Right lobe of liver (tissue), 6 donors: ENCODE data around the gene SYNPO2L. TPM values are rescaled to one million over a fixed set of nuclear protein-coding genes. Genes with fewer than 3 reads are reported as not detected.
"Not testable (repeated sequence)": the region's sequence is repeated elsewhere in the genome, so short reads cannot be mapped to it uniquely, and the experiment has no call there.

Source experiments
- ATAC-seq, 4 donors: fragments of 200-7000 bp; cut with Tn5 transposase; one replicate each; pipeline ENCODE4 v1.9.1; 2020; ENCODE audit warnings: mild to moderate bottlenecking in 4 of 4, moderate library complexity in 4 of 4
- DNase-seq, 3 donors: peaks; one replicate each; pipeline ENCODE4 v3.0.0-alpha.2; 2020
- H3K27ac ChIP-seq, 3 donors: fragments of 200-600 bp; one replicate each; pipeline ENCODE4 v1.8.0; 2022
- H3K27me3 ChIP-seq, 2 donors: fragments of 200-600 bp; one replicate each; pipeline ENCODE4 v1.8.0; 2022
- H3K36me3 ChIP-seq, 4 donors: fragments of 200-600 bp; sonication (generic) in 1 of 4; one replicate each; pipeline versions ENCODE4 v1.5.1 to v1.8.0; 2017 to 2022; ENCODE audit warnings: control low read depth in 1 of 4
- H3K4me1 ChIP-seq, 4 donors: fragments of 200-600 bp; sonication (generic) in 1 of 4; one replicate each; pipeline versions ENCODE4 v1.5.1 to v1.8.0; 2017 to 2022; ENCODE audit warnings: control low read depth in 1 of 4
- H3K4me3 ChIP-seq, 3 donors: fragments of 200-600 bp; one replicate each; pipeline ENCODE4 v1.8.0; 2022
- H3K9me3 ChIP-seq, 4 donors: fragments of 200-600 bp; sonication (generic) in 1 of 4; one replicate each; pipeline versions ENCODE4 v1.5.1 to v1.8.0; 2017 to 2022; ENCODE audit warnings: control low read depth in 1 of 4
- POLR2A ChIP-seq: fragments of 450-650 bp; IDR thresholded peaks from one replicate; pipeline ENCODE4 v1.6.1; 2017; ENCODE audit warnings: antibody characterized with exemption, mild to moderate bottlenecking
- WGBS: methylation state at CpG from one replicate; pipeline ENCODE4 v1.1.6; 2018; ENCODE audit warnings: low coverage, low lambda C conversion rate; ENCODE audit not compliant: insufficient coverage; ENCODE audit errors: missing lambda C conversion rate; 5-methylcytosine and 5-hydroxymethylcytosine counted together
- intact Hi-C, 2 donors: fragments of 100-400 bp; cut with DNase I; formaldehyde crosslinking; loops; one replicate each; pipeline versions ENCODE4 v1.11.2 to v1.14.1; 2022
- long read RNA-seq: library from polyadenylated mRNA; unstranded; transcript quantifications from one replicate; pipeline ENCODE4 v2.0.0, GENCODE V29; 2019
- total RNA-seq, 6 experiments: library from RNA; depleted of rRNA in 2 of 6; stranded (reverse); fragments of >200 nt in 2 of 6; fragmentation: NEBNext Ultra II Directional in 3 of 6; extraction: Animal tissue kit (Norgen Biotek cat#: 25700) in 3 of 6; gene quantifications; one replicate each; pipeline versions ENCODE4 v1.1.0 to v1.2.4, GENCODE V29; 2016 to 2023
- TF ChIP-seq, protein P1 (sequence below), 4 donors: fragments of 200-600 bp in 3 of 4; fragments of 450-650 bp in 1 of 4; IDR thresholded peaks; one replicate each; pipeline versions ENCODE4 v1.5.1 to v1.8.0; 2016 to 2022; ENCODE audit warnings: antibody characterized with exemption in 4 of 4, mild to moderate bottlenecking in 2 of 4
- donor health status: DM: no; HTN: yes; CAD: no.
- donor health status: DM: no; HTN: no; CAD: no.
- donor health status: DM: no; HTN: no; CAD: no.
- donor health status: DM: no; HTN: yes; CAD: no.
- donor health status: DM: no; HTN: yes; CAD: no.

SYNPO2L gene, protein sequence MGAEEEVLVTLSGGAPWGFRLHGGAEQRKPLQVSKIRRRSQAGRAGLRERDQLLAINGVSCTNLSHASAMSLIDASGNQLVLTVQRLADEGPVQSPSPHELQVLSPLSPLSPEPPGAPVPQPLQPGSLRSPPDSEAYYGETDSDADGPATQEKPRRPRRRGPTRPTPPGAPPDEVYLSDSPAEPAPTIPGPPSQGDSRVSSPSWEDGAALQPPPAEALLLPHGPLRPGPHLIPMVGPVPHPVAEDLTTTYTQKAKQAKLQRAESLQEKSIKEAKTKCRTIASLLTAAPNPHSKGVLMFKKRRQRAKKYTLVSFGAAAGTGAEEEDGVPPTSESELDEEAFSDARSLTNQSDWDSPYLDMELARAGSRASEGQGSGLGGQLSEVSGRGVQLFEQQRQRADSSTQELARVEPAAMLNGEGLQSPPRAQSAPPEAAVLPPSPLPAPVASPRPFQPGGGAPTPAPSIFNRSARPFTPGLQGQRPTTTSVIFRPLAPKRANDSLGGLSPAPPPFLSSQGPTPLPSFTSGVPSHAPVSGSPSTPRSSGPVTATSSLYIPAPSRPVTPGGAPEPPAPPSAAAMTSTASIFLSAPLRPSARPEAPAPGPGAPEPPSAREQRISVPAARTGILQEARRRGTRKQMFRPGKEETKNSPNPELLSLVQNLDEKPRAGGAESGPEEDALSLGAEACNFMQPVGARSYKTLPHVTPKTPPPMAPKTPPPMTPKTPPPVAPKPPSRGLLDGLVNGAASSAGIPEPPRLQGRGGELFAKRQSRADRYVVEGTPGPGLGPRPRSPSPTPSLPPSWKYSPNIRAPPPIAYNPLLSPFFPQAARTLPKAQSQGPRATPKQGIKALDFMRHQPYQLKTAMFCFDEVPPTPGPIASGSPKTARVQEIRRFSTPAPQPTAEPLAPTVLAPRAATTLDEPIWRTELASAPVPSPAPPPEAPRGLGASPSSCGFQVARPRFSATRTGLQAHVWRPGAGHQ
- under 1 TPM in 4 of 6 experiments, not detected in 2; 0.06 to 0.35 (median 0.20) TPM for total RNA-seq
- long read RNA-seq = 0 reads

DNA sequence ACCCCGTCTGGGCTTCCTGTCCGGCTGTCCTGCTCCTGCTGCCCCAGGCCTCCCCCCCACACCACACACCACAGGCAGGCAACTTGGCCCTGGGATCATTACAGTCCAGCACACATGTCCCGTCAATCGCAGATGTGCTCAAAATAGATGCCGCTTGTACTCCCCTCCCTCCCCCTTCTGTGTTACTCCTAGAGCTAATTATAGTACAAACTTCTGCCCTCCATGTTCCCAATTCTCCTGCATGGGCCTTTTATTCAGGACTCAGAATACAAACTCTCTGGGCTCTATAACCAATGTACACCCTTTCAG lies at the start of gene SYNPO2L:
Gene SYNPO2L (minus strand): TSS at position 40 of the 309 bp plus-strand sequence. CDS start 107 bp downstream, outside the sequence.
- Histone ChIP-seq H3K27ac (no peak within 1 kb of the TSS), H3K4me3 (no peak within 1 kb of the TSS), H3K9me3 (no peaks in the 10 kb centered on the region), H3K27me3 (no peaks in the 10 kb centered on the region), H3K4me1 (no peaks in the 10 kb centered on the region), H3K36me3 (no peaks in the 10 kb centered on the region)
- intact Hi-C loops = no loop called here
- ATAC-seq = peak in 1 of 4 donors; percentile 37
- 60% methylated on average over 2 of the region's 5 CpGs for WGBS
- DNase-seq = no peak
- no peak for TF ChIP-seq POLR2A
- TF ChIP-seq, protein P1, sequence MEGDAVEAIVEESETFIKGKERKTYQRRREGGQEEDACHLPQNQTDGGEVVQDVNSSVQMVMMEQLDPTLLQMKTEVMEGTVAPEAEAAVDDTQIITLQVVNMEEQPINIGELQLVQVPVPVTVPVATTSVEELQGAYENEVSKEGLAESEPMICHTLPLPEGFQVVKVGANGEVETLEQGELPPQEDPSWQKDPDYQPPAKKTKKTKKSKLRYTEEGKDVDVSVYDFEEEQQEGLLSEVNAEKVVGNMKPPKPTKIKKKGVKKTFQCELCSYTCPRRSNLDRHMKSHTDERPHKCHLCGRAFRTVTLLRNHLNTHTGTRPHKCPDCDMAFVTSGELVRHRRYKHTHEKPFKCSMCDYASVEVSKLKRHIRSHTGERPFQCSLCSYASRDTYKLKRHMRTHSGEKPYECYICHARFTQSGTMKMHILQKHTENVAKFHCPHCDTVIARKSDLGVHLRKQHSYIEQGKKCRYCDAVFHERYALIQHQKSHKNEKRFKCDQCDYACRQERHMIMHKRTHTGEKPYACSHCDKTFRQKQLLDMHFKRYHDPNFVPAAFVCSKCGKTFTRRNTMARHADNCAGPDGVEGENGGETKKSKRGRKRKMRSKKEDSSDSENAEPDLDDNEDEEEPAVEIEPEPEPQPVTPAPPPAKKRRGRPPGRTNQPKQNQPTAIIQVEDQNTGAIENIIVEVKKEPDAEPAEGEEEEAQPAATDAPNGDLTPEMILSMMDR (IDR thresholded peaks at IDR 0.05) = no peak

DNA sequence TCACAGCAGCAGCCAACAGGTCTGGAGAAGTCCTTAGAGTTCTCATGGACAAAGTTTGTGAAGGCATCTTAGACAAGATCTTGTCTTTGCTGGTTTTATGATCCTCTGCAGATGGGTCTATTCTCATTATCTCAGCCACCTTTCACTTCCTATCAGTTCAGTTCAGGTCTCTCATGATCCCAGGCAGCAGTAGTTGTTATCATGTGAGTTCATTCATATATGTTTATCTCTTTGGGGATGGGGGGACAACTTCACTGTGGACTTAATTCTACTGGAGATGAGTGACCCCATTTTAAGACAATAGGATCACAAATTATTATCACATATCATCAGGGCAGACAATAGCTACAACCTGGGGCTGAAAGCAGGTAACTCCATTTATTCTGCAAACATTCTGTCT lies 48.1 kb upstream of the SYNPO2L start:
- intact Hi-C loops, ATAC-seq: not testable (repeated sequence)

DNA sequence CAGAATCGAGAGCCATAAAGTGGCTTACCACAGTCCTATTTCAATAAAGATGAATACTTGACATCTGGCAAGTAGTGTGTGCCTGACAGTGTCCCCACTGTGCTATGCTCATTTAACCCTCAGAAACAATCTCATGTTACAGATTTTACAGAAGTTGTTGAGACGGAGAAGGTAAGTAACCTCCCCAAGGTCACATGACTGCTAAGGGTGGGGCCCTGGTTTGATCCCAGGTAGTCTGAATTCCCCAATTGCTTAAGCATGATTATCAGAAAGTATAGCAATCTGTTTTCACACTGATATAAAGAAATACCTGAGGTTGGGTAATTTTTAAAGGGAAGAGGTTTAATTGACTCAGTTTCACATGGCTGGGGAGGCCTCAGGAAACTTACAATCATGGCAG lies 43.0 kb upstream of the SYNPO2L start:
- ATAC-seq, H3K27ac ChIP-seq, H3K4me3 ChIP-seq, H3K4me1 ChIP-seq, H3K27me3 ChIP-seq, H3K36me3 ChIP-seq, H3K9me3 ChIP-seq, DNase-seq, intact Hi-C loops: not testable (repeated sequence)
- 100% methylated on average over 2 of the region's 2 CpGs for WGBS

More for the DNA sequence above, 48.1 kb upstream of the SYNPO2L start:
- not testable (repeated sequence) for H3K27ac ChIP-seq, DNase-seq, H3K27me3 ChIP-seq, H3K9me3 ChIP-seq, H3K36me3 ChIP-seq, H3K4me3 ChIP-seq, H3K4me1 ChIP-seq

DNA sequence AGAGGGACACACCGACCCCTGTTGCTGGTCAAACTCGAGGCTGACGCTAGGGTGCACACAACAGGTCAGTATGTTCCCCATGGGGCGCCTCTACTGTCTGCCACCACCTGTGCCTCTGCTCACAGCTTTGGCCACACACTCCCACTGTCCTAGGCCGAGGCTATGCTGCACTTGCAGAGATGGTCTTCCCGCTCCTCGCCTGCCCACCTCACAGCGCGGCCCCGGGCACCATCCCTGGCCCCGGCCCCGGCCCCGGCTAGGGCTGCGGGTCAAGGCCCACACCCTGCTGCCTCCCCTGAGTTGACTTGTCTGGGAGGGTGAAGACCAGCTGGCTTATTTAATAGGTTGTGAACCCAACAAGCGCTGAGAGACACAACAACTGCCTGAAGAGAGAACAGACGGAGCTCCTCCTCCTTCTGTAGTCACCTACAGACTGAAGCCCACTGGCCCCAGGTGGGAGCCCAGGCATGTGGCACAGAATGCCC lies 41.9 kb upstream of the SYNPO2L start, which contains the start of gene AGAP5:
Gene AGAP5 (minus strand): TSS at position 435 of the 485 bp plus-strand sequence. CDS start 354 bp downstream, at position 81.
- intact Hi-C loops, DNase-seq, H3K4me3 ChIP-seq, H3K9me3 ChIP-seq, H3K4me1 ChIP-seq, H3K27ac ChIP-seq, H3K36me3 ChIP-seq, H3K27me3 ChIP-seq, ATAC-seq: not testable (repeated sequence)
- 100% methylated on average over 1 of the region's 16 CpGs for WGBS

DNA sequence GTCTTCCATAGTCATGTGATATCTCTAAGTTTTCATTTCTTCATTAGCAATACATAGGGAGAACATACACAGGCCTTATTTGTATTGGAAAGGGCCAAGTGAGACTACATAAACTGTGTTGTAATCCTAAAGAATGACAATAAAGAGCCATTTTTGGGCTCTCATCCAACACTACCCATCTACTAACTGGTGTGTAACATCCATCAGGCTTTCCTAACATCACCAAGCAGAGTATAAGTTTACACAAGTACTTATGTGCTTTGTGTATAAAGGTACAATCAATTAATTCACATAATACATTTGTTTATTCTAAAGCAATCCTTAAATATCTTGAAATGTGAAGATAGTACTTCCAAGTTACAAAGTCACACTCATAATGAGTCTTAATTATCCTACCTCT lies 39.5 kb upstream of the SYNPO2L start:
- H3K4me1 ChIP-seq, H3K27me3 ChIP-seq, H3K9me3 ChIP-seq, H3K36me3 ChIP-seq, ATAC-seq, H3K4me3 ChIP-seq, DNase-seq, intact Hi-C loops, H3K27ac ChIP-seq: not testable (repeated sequence)

DNA sequence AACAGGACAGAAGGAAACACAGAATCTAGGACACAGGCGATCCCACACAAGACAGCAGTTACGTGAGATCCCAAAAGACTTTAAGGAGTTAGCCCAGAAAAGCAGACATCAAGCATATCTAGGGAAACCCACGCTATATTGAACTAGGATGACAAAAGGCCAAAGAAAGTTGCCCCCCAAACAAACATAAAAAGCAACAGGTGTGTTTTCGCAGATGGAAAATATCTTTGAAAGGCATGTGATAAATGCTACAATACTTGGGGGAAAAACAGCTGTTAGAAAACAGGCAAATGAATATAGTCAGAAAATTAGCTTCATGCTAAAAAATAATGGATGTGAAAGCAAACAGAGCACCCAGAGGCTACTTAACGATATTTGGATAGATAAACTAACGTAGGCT lies 34.9 kb upstream of the SYNPO2L start:
- H3K36me3 ChIP-seq, ATAC-seq, DNase-seq, H3K27me3 ChIP-seq, H3K27ac ChIP-seq, intact Hi-C loops, H3K9me3 ChIP-seq, H3K4me1 ChIP-seq, H3K4me3 ChIP-seq: not testable (repeated sequence)
- WGBS = 95% methylated on average over 6 of the region's 6 CpGs

DNA sequence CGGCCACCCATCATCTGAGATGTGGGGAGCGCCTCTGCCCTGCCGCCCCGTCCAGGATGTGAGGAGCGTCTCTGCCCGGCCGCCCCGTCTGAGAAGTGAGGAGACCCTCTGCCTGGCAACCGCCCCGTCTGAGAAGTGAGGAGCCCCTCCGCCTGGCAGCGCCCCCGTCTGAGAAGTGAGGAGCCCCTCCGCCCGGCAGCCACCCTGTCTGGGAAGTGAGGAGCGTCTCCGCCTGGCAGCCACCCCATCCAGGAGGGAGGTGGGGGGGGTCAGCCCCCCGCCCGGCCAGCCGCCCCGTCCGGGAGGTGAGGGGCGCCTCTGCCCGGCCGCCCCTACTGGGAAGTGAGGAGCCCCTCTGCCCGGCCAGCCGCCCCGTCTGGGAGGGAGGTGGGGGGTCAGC lies 33.8 kb upstream of the SYNPO2L start:
- ATAC-seq, H3K27ac ChIP-seq, intact Hi-C loops, H3K4me1 ChIP-seq, H3K4me3 ChIP-seq, H3K9me3 ChIP-seq, H3K27me3 ChIP-seq, DNase-seq, H3K36me3 ChIP-seq: not testable (repeated sequence)
- WGBS = no CpG with 5 or more reads among the region's 28 CpGs

DNA sequence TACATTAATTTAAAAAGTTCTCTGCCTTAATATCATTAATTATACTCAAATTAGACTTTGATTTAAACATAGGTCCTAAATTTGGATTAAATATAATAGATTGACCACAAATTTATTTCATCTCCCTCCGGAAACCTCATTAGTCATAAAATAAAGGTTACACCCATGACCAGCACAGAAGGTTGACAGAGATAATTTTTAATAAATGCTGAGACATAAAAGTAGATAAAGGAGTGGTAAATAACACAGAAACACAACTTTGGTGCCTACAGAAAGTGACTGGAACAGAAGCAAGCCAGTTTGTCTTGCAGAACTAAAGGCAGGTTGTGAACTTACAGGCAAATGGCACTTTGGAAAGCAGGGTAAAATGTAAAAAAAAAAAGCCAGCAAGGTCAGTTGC lies 31.8 kb upstream of the SYNPO2L start:
- DNase-seq, H3K4me1 ChIP-seq, ATAC-seq, H3K36me3 ChIP-seq, H3K27me3 ChIP-seq, H3K4me3 ChIP-seq, H3K27ac ChIP-seq, H3K9me3 ChIP-seq, intact Hi-C loops: not testable (repeated sequence)
- 65% methylated on average over 1 of the region's 1 CpG for WGBS

DNA sequence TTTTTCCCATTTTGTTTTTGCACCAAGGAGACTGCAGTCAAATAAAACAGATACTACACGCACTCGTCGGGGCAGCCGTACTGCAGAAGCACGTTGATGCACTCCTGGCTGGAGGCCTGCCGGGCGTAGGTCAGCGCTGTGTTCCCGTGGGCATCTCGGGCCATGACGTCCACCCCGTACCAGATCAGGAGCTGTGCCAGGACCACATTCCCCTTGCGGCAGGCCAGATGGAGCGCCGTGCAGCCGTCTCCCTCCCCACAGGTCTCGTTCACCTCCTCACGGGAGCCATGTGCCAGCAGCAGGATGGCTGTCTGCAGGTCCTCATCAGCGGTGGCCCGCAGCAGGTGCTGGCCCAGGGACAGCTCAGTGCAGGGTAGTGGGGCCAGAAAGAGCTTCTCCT lies 18.7 kb upstream of the SYNPO2L start:
- H3K4me3 ChIP-seq, H3K4me1 ChIP-seq, H3K9me3 ChIP-seq, ATAC-seq, DNase-seq, H3K27me3 ChIP-seq, intact Hi-C loops, H3K36me3 ChIP-seq, H3K27ac ChIP-seq: not testable (repeated sequence)
- 92% methylated on average over 2 of the region's 20 CpGs for WGBS

DNA sequence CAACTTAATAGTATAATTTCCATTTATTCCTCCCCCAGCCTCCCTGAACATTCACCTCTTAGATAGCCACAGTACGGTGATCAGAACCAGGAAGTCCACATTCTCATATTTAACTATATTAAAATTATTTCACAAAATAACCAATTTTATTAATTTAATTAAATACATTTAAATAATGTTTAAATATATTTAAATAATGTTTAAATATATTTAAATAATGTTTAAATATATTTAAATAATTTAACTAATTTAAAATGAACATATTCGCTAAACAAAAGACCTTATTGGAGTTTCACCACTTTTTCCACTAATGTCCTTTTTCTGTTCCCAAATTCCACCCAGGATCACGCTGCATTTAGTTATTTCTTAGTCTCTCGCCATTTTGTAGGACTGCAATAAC lies 12.5 kb upstream of the SYNPO2L start:
- H3K4me1 ChIP-seq, H3K9me3 ChIP-seq, H3K27ac ChIP-seq, ATAC-seq, H3K36me3 ChIP-seq, H3K4me3 ChIP-seq, DNase-seq, H3K27me3 ChIP-seq, intact Hi-C loops: not testable (repeated sequence)
- 94% methylated on average over 2 of the region's 4 CpGs for WGBS
